SK-N-SH (cell line): Measurements from ENCODE around the gene CHST11. TPM values are rescaled to one million over a fixed set of nuclear protein-coding genes. Genes with fewer than 3 reads are reported as not detected.

ENCODE experiments used
- CTCF ChIA-PET: fragments of 300-600, 350-600 bp; formaldehyde crosslinking; extraction: SDS; loops from one replicate; lab custom pipeline; 2021; lab: Yijun Ruan, JAX
- POLR2A ChIA-PET: fragments of 350-600 bp; sonication (Branson Sonifier 250); formaldehyde crosslinking; extraction: SDS; loops from one replicate; lab custom pipeline; 2020; ENCODE audit warnings: antibody characterized with exemption, inconsistent platforms; lab: Yijun Ruan, JAX
- DNase-seq: peaks from one replicate; pipeline ENCODE4 v3.0.0; 2012
- H2AFZ ChIP-seq: fragments of 200-600 bp; sonication (generic); 2 replicates; pipeline ENCODE4 v1.8.1; 2016; ENCODE audit warnings: antibody characterized with exemption, mild to moderate bottlenecking, low read depth
- H3F3A ChIP-seq: fragments of 200-600 bp; sonication (generic); replicated peaks from 2 replicates; pipeline ENCODE3; 2016; ENCODE audit warnings: antibody characterized with exemption, mild to moderate bottlenecking; ENCODE audit not compliant: insufficient read depth
- H3K27ac ChIP-seq, 2 experiments: fragments of 200-500 bp in 1 of 2; fragments of 200-600 bp in 1 of 2; sonication (Bioruptor generic) in 1 of 2; sonication (generic), shearing (Covaris generic) in 1 of 2; 2 replicates each; pipeline versions ENCODE4 v1.5.1 to v1.6.1; 2014 to 2016; ENCODE audit warnings: low read depth in 2 of 2, inconsistent platforms in 1 of 2, low read length in 1 of 2, mild to moderate bottlenecking in 1 of 2, mixed read lengths in 1 of 2
- H3K27me3 ChIP-seq: fragments of 200-600 bp; sonication (generic), shearing (Covaris generic); 2 replicates; pipeline ENCODE4 v1.6.1; 2016; ENCODE audit warnings: mixed run types; ENCODE audit not compliant: insufficient read depth
- H3K36me3 ChIP-seq, 2 experiments: fragments of 200-500 bp in 1 of 2; fragments of 200-600 bp in 1 of 2; sonication (Bioruptor generic) in 1 of 2; sonication (generic) in 1 of 2; replicated peaks in 1 of 2; 2 replicates each; pipeline versions ENCODE3 to v1.5.1; 2014 to 2016; ENCODE audit warnings: low read length in 1 of 2, mild to moderate bottlenecking in 1 of 2; ENCODE audit not compliant: insufficient read depth in 2 of 2, control insufficient read depth in 1 of 2
- H3K4me1 ChIP-seq, 2 experiments: fragments of 200-500 bp in 1 of 2; fragments of 200-600 bp in 1 of 2; sonication (Bioruptor generic) in 1 of 2; sonication (generic), shearing (Covaris generic) in 1 of 2; 2 replicates each; pipeline versions ENCODE4 v1.5.1 to v1.6.1; 2014 to 2016; ENCODE audit warnings: low read depth in 1 of 2, low read length in 1 of 2, mixed run types in 1 of 2; ENCODE audit not compliant: insufficient read depth in 2 of 2, control insufficient read depth in 1 of 2
- H3K4me2 ChIP-seq: fragments of 200-600 bp; sonication (generic), shearing (Covaris generic); 2 replicates; pipeline ENCODE4 v1.6.1; 2017; ENCODE audit warnings: mixed run types
- H3K4me3 ChIP-seq, 2 experiments: fragments of 200-500 bp in 1 of 2; fragments of 200-600 bp in 1 of 2; sonication (Bioruptor generic) in 1 of 2; sonication (generic), shearing (Covaris generic) in 1 of 2; 2 replicates each; pipeline versions ENCODE4 v1.5.1 to v1.8.1; 2014 to 2016; ENCODE audit warnings: low read depth in 2 of 2, inconsistent platforms in 1 of 2, low read length in 1 of 2, mild to moderate bottlenecking in 1 of 2, mixed read lengths in 1 of 2, moderate library complexity in 1 of 2
- H3K79me2 ChIP-seq: fragments of 200-600 bp; sonication (generic); 2 replicates; pipeline ENCODE4 v1.8.1; 2017; ENCODE audit warnings: mild to moderate bottlenecking; ENCODE audit not compliant: insufficient read depth
- H3K9ac ChIP-seq: fragments of 200-600 bp; sonication (generic); 2 replicates; pipeline ENCODE4 v1.6.1; 2017; ENCODE audit warnings: mixed run types
- H3K9me2 ChIP-seq: fragments of 200-600 bp; sonication (generic); 2 replicates; pipeline ENCODE4 v1.6.1; 2017; ENCODE audit warnings: mixed run types
- H3K9me3 ChIP-seq: fragments of 200-600 bp; sonication (generic); 2 replicates; pipeline ENCODE4 v1.6.1; 2017; ENCODE audit warnings: mixed run types, mild to moderate bottlenecking, moderate library complexity
- H4K20me1 ChIP-seq: fragments of 200-600 bp; sonication (generic); 2 replicates; pipeline ENCODE4 v1.6.1; 2017; ENCODE audit warnings: mild to moderate bottlenecking, mixed run types; ENCODE audit not compliant: insufficient read depth
- FOSL2 ChIP-seq: IDR thresholded peaks from 2 replicates; pipeline ENCODE4 v1.4.0; 2012; ENCODE audit warnings: low read depth, mild to moderate bottlenecking, moderate library complexity, borderline replicate concordance
- FOXJ3 ChIP-seq: sonication (generic); formaldehyde crosslinking; IDR thresholded peaks from 2 replicates; pipeline ENCODE4 v1.5.1; 2020; ENCODE audit warnings: mild to moderate bottlenecking, missing genetic modification reagents
- GATA2 ChIP-seq: sonication (generic); formaldehyde crosslinking; IDR thresholded peaks from 2 replicates; pipeline ENCODE4 v1.5.0; 2020; ENCODE audit warnings: mild to moderate bottlenecking, missing genetic modification reagents
- IRF3 ChIP-seq: fragments of 150-350 bp; IDR thresholded peaks from 2 replicates; pipeline ENCODE4 v1.6.1; 2016; ENCODE audit warnings: mild to moderate bottlenecking, low read depth, low read length
- MXI1 ChIP-seq: IDR thresholded peaks from 2 replicates; pipeline ENCODE4 v1.6.1; 2012; ENCODE audit warnings: mild to moderate bottlenecking, low read depth, low read length, improper control_type of control experiment
- NFIC ChIP-seq: IDR thresholded peaks from 2 replicates; pipeline ENCODE4 v1.4.0; 2012; ENCODE audit warnings: borderline replicate concordance
- RAD21 ChIP-seq: IDR thresholded peaks from 2 replicates; pipeline ENCODE4 v1.6.1; 2012; ENCODE audit warnings: mild to moderate bottlenecking, low read length
- RCOR1 ChIP-seq: fragments of 150-350 bp; IDR thresholded peaks from 2 replicates; pipeline ENCODE4 v1.6.1; 2017; ENCODE audit warnings: antibody characterized with exemption, low read length
- RFX5 ChIP-seq: IDR thresholded peaks from 2 replicates; pipeline ENCODE4 v1.6.1; 2012; ENCODE audit warnings: mild to moderate bottlenecking, improper control_type of control experiment, low read length
- SIN3A ChIP-seq: IDR thresholded peaks from 2 replicates; pipeline ENCODE4 v1.6.1; 2012; ENCODE audit warnings: low read depth, mild to moderate bottlenecking, low read length, moderate library complexity, borderline replicate concordance
- SMC3 ChIP-seq: IDR thresholded peaks from 2 replicates; pipeline ENCODE4 v1.6.1; 2012; ENCODE audit warnings: low read depth, low read length, improper control_type of control experiment
- TAF1 ChIP-seq: IDR thresholded peaks from 2 replicates; pipeline ENCODE4 v1.6.1; 2012; ENCODE audit warnings: low read depth, mild to moderate bottlenecking, low read length, moderate library complexity, borderline replicate concordance
- ZBTB33 ChIP-seq: IDR thresholded peaks from 2 replicates; pipeline ENCODE4 v1.4.0; 2012; ENCODE audit warnings: low read depth, borderline replicate concordance
- WGBS: methylation state at CpG from one replicate; pipeline ENCODE4 v1.1.6; 2017; ENCODE audit warnings: low lambda C conversion rate; 5-methylcytosine and 5-hydroxymethylcytosine counted together
- polyA plus RNA-seq, 3 experiments: library from polyadenylated mRNA; depleted of rRNA; stranded (reverse); fragments of >200 nt; gene quantifications; 2 replicates each; pipeline ENCODE4 v1.2.3, GENCODE V29; 2012
- TF ChIP-seq, protein P1 (sequence below): IDR thresholded peaks from 2 replicates; pipeline ENCODE4 v1.4.0; 2012; ENCODE audit warnings: low read depth
- TF ChIP-seq, protein P2 (sequence below): IDR thresholded peaks from 2 replicates; pipeline ENCODE4; 2012
- TF ChIP-seq, protein P3 (sequence below): IDR thresholded peaks from 2 replicates; pipeline ENCODE4 v1.6.1; 2012; ENCODE audit warnings: mild to moderate bottlenecking, low read depth, low read length, moderate library complexity

CHST11 gene
- polyA plus RNA-seq, 1 of the 3 experiments (the other 2 are of a cell fraction): 18.6 TPM

- no peaks in the 10 kb centered on the region for H3K9me3 ChIP-seq
- ChIA-PET POLR2A (no interaction called here), CTCF (interaction anchor here (1.1 to 2.3 kb wide), 3 partner anchors 107 to 793 kb away, joined by 3 to 8 read pairs (median 3); no protein-coding TSS in a partner anchor)
- H3K27me3 ChIP-seq: no peaks in the 10 kb centered on the region
- DNase-seq: no peak
- H3K27ac ChIP-seq: no peak overlapping the region
- peaks cover 0 to 7% of the 10 kb centered on the region in 2 experiments; a peak in 1 of 4 replicates for H3K4me1 ChIP-seq
- H3K9me2 ChIP-seq: no peaks in the 10 kb centered on the region
- no peak overlapping the region for H3K9ac ChIP-seq
- TF ChIP-seq GATA2 (CRISPR knock-in tag) (no peak), FOXJ3 (no peak), IRF3 (no peak), RFX5 (no peak), SMC3 (no peak), FOSL2 (no peak), RCOR1 (no peak), NFIC (no peak), TAF1 (no peak), RAD21 (no peak), ZBTB33 (no peak), MXI1 (no peak), SIN3A (no peak)
- TF ChIP-seq, protein P1, sequence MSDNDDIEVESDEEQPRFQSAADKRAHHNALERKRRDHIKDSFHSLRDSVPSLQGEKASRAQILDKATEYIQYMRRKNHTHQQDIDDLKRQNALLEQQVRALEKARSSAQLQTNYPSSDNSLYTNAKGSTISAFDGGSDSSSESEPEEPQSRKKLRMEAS: no peak
- TF ChIP-seq, protein P2, sequence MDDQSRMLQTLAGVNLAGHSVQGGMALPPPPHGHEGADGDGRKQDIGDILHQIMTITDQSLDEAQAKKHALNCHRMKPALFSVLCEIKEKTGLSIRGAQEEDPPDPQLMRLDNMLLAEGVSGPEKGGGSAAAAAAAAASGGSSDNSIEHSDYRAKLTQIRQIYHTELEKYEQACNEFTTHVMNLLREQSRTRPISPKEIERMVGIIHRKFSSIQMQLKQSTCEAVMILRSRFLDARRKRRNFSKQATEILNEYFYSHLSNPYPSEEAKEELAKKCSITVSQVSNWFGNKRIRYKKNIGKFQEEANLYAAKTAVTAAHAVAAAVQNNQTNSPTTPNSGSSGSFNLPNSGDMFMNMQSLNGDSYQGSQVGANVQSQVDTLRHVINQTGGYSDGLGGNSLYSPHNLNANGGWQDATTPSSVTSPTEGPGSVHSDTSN: no peak
- TF ChIP-seq, protein P3, sequence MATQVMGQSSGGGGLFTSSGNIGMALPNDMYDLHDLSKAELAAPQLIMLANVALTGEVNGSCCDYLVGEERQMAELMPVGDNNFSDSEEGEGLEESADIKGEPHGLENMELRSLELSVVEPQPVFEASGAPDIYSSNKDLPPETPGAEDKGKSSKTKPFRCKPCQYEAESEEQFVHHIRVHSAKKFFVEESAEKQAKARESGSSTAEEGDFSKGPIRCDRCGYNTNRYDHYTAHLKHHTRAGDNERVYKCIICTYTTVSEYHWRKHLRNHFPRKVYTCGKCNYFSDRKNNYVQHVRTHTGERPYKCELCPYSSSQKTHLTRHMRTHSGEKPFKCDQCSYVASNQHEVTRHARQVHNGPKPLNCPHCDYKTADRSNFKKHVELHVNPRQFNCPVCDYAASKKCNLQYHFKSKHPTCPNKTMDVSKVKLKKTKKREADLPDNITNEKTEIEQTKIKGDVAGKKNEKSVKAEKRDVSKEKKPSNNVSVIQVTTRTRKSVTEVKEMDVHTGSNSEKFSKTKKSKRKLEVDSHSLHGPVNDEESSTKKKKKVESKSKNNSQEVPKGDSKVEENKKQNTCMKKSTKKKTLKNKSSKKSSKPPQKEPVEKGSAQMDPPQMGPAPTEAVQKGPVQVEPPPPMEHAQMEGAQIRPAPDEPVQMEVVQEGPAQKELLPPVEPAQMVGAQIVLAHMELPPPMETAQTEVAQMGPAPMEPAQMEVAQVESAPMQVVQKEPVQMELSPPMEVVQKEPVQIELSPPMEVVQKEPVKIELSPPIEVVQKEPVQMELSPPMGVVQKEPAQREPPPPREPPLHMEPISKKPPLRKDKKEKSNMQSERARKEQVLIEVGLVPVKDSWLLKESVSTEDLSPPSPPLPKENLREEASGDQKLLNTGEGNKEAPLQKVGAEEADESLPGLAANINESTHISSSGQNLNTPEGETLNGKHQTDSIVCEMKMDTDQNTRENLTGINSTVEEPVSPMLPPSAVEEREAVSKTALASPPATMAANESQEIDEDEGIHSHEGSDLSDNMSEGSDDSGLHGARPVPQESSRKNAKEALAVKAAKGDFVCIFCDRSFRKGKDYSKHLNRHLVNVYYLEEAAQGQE: no peak
- H3K4me3 ChIP-seq: no peak overlapping the region
- no peak overlapping the region for H2AFZ ChIP-seq
- 97% methylated on average over 7 of the region's 7 CpGs for WGBS
- H3K4me2 ChIP-seq: no peak overlapping the region
- no peaks in the 10 kb centered on the region for H3F3A ChIP-seq
- no peaks in the 10 kb centered on the region for H3K36me3 ChIP-seq
- no peaks in the 10 kb centered on the region for H3K79me2 ChIP-seq
- no peaks in the 10 kb centered on the region for H4K20me1 ChIP-seq
Observed at GRCh38 chr12:104627231-104627989, 170.7 kb downstream of the CHST11 start.
